Hematopoietic multipotent progenitor cell treated with erythropoietin and hydrocortisone succinate and interleukin-3 and kit ligand, for 8 days (in vitro differentiated cells): ENCODE results near the gene APOE.
A peak's percentile ranks its signal among the peaks of the same experiment; 100 is the strongest.
"Not testable (repeated sequence)": the region's sequence is repeated elsewhere in the genome, so short reads cannot be mapped to it uniquely, and the experiment has no call there.

ENCODE experiments used
- DNase-seq: peaks from one replicate; pipeline ENCODE4 v3.0.0-alpha.2; 2015

The APOE gene

GRCh38 chr19:44886141-44886540, 19.5 kb upstream of the APOE start:
- DNase-seq = no peak

- no peak for DNase-seq
Measured at GRCh38 chr19:44887648-44888047, 17.9 kb upstream of the APOE start.

- not testable (repeated sequence) for DNase-seq
Measured at GRCh38 chr19:44888335-44888734, 17.3 kb upstream of the APOE start.

GRCh38 chr19:44889830-44890365, 15.7 kb upstream of the APOE start:
- DNase-seq = no peak

- DNase-seq = peak; percentile 100
Measured at GRCh38 chr19:44890366-44891015, 15.1 kb upstream of the APOE start.

GRCh38 chr19:44891016-44891882, 14.3 kb upstream of the APOE start, which contains the start of gene TOMM40:
Gene TOMM40 (plus strand): TSS chr19:44891254. CDS start chr19:44891416, 162 bp downstream.
- peak; percentile 19 for DNase-seq

GRCh38 chr19:44892932-44893331, 12.7 kb upstream of the APOE start:
- no peak for DNase-seq

GRCh38 chr19:44893332-44894051, 12.1 kb upstream of the APOE start:
- DNase-seq = no peak

- no peak for DNase-seq
Measured at GRCh38 chr19:44894052-44894400, 11.6 kb upstream of the APOE start.

- DNase-seq = no peak
Measured at GRCh38 chr19:44894946-44895345, 10.7 kb upstream of the APOE start.

- no peak for DNase-seq
Measured at GRCh38 chr19:44897835-44898234, 7.8 kb upstream of the APOE start.

- DNase-seq = no peak
Measured at GRCh38 chr19:44900328-44901244, 5.0 kb upstream of the APOE start.

- no peak for DNase-seq
Measured at GRCh38 chr19:44903216-44903601, 2.4 kb upstream of the APOE start.

- DNase-seq = peak; percentile 70
Measured at GRCh38 chr19:44903602-44904425, 1.8 kb upstream of the APOE start.

GRCh38 chr19:44904426-44904994, 1.1 kb upstream of the APOE start:
- DNase-seq = peak; percentile 24

- DNase-seq = no peak
Measured at GRCh38 chr19:44907613-44908012, 2.0 kb downstream of the APOE start.

- DNase-seq = no peak
Measured at GRCh38 chr19:44908074-44908835, 2.7 kb downstream of the APOE start.

GRCh38 chr19:44908836-44909261, 3.3 kb downstream of the APOE start:
- no peak for DNase-seq

GRCh38 chr19:44909775-44910174, 4.2 kb downstream of the APOE start:
- peak; percentile 80 for DNase-seq

- DNase-seq = not testable (repeated sequence)
Measured at GRCh38 chr19:44911896-44912295, 6.3 kb downstream of the APOE start.
